Neural cell (in vitro differentiated cells): Measurements from ENCODE around the gene TMEM183A.

Source experiments
- EP300 ChIP-seq: fragments of 450-650 bp; conservative IDR thresholded peaks from 2 replicates; pipeline ENCODE4 v1.6.1; 2014; ENCODE audit warnings: antibody characterized with exemption, mild to moderate bottlenecking, moderate library complexity; ENCODE audit not compliant: poor library complexity, severe bottlenecking
- EZH2 ChIP-seq: fragments of 200-600, 300-800 bp; shearing (Covaris generic), sonication (generic); IDR thresholded peaks from 2 replicates; pipeline ENCODE4 v1.6.1; 2014; ENCODE audit warnings: antibody characterized with exemption, low read length, borderline replicate concordance, mild to moderate bottlenecking; ENCODE audit not compliant: insufficient read depth, poor library complexity, severe bottlenecking
- MXI1 ChIP-seq: fragments of 450-650 bp; conservative IDR thresholded peaks from 2 replicates; pipeline ENCODE4 v1.6.1; 2014; ENCODE audit warnings: antibody characterized with exemption, mild to moderate bottlenecking; ENCODE audit not compliant: poor library complexity, severe bottlenecking
- POLR2AphosphoS5 ChIP-seq: IDR thresholded peaks from 2 replicates; pipeline ENCODE4 v1.6.1; 2012
- RAD21 ChIP-seq: fragments of 450-650 bp; conservative IDR thresholded peaks from 2 replicates; pipeline ENCODE4 v1.6.1; 2014; ENCODE audit warnings: antibody characterized with exemption, mild to moderate bottlenecking, moderate library complexity
- SMC3 ChIP-seq: fragments of 450-650 bp; conservative IDR thresholded peaks from 2 replicates; pipeline ENCODE4 v1.6.1; 2014; ENCODE audit warnings: antibody characterized with exemption, mild to moderate bottlenecking, moderate library complexity; ENCODE audit not compliant: poor library complexity
- TAF1 ChIP-seq: IDR thresholded peaks from 2 replicates; pipeline ENCODE4 v1.6.1; 2012; ENCODE audit warnings: low read depth
- TF ChIP-seq, protein P1 (sequence below): fragments of 450-650 bp; IDR thresholded peaks from 2 replicates; pipeline ENCODE4 v1.5.1; 2014; ENCODE audit warnings: antibody characterized with exemption, mild to moderate bottlenecking, moderate library complexity; ENCODE audit not compliant: poor library complexity, severe bottlenecking
- TF ChIP-seq, protein P2 (sequence below): IDR thresholded peaks from 2 replicates; pipeline ENCODE4 v1.6.1; 2012; ENCODE audit warnings: borderline replicate concordance

DNA sequence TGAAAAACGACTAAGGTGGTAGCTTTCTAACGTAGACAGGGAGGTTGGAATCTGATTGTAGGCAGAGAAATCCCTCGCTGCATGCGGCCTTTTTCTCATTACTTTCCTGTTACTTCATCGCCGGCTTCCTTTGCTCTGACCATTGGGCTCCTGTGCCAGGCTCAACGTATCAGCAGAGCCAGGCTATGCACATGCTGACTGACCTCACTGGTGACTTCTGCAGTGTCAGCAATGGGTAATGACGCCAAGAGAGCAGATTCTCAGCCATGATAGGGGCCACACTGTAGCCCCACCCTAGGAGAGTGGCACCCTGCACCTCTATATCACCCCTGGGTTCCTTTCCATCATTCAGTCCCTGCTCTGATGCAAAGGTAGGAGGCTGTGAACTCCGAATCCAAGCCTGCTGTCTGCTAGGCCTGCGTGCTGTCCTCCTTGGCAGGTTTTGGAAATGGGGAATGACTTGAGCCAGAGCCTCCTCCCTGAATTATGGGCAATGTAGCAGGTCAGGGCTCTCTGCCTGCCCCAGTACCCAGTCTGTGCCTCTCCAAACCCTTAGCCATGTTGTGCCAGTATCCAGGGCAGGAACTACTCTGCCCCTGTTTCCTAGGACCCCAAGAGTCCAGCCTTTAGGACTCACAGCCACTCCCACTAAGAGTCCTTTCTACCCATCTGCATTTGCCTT lies 30.5 kb downstream of the TMEM183A start:
- TF ChIP-seq, protein P1, sequence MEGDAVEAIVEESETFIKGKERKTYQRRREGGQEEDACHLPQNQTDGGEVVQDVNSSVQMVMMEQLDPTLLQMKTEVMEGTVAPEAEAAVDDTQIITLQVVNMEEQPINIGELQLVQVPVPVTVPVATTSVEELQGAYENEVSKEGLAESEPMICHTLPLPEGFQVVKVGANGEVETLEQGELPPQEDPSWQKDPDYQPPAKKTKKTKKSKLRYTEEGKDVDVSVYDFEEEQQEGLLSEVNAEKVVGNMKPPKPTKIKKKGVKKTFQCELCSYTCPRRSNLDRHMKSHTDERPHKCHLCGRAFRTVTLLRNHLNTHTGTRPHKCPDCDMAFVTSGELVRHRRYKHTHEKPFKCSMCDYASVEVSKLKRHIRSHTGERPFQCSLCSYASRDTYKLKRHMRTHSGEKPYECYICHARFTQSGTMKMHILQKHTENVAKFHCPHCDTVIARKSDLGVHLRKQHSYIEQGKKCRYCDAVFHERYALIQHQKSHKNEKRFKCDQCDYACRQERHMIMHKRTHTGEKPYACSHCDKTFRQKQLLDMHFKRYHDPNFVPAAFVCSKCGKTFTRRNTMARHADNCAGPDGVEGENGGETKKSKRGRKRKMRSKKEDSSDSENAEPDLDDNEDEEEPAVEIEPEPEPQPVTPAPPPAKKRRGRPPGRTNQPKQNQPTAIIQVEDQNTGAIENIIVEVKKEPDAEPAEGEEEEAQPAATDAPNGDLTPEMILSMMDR, result no peak
- TF ChIP-seq, protein P2, sequence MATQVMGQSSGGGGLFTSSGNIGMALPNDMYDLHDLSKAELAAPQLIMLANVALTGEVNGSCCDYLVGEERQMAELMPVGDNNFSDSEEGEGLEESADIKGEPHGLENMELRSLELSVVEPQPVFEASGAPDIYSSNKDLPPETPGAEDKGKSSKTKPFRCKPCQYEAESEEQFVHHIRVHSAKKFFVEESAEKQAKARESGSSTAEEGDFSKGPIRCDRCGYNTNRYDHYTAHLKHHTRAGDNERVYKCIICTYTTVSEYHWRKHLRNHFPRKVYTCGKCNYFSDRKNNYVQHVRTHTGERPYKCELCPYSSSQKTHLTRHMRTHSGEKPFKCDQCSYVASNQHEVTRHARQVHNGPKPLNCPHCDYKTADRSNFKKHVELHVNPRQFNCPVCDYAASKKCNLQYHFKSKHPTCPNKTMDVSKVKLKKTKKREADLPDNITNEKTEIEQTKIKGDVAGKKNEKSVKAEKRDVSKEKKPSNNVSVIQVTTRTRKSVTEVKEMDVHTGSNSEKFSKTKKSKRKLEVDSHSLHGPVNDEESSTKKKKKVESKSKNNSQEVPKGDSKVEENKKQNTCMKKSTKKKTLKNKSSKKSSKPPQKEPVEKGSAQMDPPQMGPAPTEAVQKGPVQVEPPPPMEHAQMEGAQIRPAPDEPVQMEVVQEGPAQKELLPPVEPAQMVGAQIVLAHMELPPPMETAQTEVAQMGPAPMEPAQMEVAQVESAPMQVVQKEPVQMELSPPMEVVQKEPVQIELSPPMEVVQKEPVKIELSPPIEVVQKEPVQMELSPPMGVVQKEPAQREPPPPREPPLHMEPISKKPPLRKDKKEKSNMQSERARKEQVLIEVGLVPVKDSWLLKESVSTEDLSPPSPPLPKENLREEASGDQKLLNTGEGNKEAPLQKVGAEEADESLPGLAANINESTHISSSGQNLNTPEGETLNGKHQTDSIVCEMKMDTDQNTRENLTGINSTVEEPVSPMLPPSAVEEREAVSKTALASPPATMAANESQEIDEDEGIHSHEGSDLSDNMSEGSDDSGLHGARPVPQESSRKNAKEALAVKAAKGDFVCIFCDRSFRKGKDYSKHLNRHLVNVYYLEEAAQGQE, result no peak
- TF ChIP-seq RAD21, result no peak
- TF ChIP-seq POLR2AphosphoS5, result no peak
- TF ChIP-seq EZH2, result no peak
- no peak for TF ChIP-seq EP300
- TF ChIP-seq SMC3, result no peak
- TF ChIP-seq TAF1, result no peak
- TF ChIP-seq MXI1, result no peak
